ENCODE measurements around the gene CREB3L2.

The CREB3L2 gene

GRCh38 chr7:137960020-137960419, 41.9 kb downstream of the CREB3L2 start:
- Histone ChIP-seq H3K9me3 (ENCODE audit: control insufficient read depth, insufficient read depth, low read depth, low read length) (no peaks in the 10 kb centered on the region), H3K27ac (ENCODE audit: extremely low read depth, low read depth, low read length) (no peak overlapping the region), H3K4me1 (ENCODE audit: control insufficient read depth, insufficient read depth, low read length) (no peaks in the 10 kb centered on the region), H3K4me3 (ENCODE audit: low read depth, low read length) (no peak overlapping the region), H3K36me3 (ENCODE audit: control insufficient read depth in 2 of 2, insufficient read depth in 1 of 2, low read length in 2 of 2) (peaks cover 0 to 3% of the 10 kb centered on the region in 2 experiments; a peak in 1 of 3 replicates)
- POLR2A ChIA-PET = no interaction called here
- TF ChIP-seq ZNF274 (IDR thresholded peaks at IDR 0.05; ENCODE audit: low read length) = no peak
- TF ChIP-seq ZNF274 (tag by site-specific recombination; IDR thresholded peaks at IDR 0.05; ENCODE audit: borderline replicate concordance) = no peak
- no peak for TF ChIP-seq ZNF23 (tag by site-specific recombination; IDR thresholded peaks at IDR 0.05; ENCODE audit: borderline replicate concordance)
- CTCF ChIA-PET = no interaction called here

DNA sequence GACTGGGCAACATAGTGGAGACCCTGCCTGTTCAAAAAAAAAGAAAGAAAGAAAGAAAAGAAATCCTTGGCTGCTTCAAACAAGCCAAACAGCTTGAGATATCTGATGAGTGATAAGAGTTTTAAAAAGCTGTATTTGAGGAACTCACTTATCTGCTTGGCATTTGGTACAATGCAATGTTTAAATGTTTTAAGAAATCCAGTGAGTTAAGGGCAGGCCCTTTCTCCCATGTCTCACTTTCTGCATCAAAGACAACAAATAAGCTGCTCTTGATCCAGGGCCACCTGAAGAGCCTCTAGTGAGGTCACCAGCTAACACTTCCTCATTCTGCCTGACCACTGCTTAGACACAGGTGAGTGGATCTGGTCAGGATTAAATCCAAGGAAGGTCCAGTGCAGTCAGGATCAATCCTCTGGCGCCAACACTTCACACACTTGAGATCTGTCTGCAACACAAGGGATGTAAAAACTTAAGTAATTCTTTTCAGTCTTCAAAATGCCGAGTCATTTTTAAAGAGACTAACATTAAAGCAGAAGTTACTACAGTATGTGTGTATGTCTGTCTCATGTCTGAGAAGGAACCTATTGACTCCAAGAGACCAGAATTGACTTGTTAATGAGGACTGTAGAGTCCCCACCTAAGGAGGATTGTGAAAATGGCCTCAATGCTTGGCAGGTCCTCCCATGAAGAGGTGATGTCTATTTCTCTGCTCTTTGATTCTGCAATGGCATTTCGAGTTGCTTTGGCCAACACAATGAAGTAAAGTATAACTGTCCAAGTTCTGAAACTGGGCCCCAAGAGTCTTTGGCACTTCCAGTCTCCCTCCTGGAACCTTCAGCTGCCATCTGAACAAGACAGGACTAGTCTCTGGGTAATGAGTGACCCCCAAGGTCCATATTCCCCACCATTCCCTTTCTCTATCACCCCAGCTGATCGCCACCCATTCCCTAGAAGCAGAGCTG, 43.1 kb downstream of the CREB3L2 start:
- no peaks in the 10 kb centered on the region for H3K9me3 ChIP-seq (ENCODE audit: control insufficient read depth, insufficient read depth, low read depth, low read length)
- H3K27ac ChIP-seq (ENCODE audit: extremely low read depth, low read depth, low read length) = no peak overlapping the region
- peaks cover 0 to 3% of the 10 kb centered on the region in 2 experiments; a peak in 1 of 3 replicates for H3K36me3 ChIP-seq (ENCODE audit: control insufficient read depth in 2 of 2, insufficient read depth in 1 of 2, low read length in 2 of 2)
- H3K4me1 ChIP-seq (ENCODE audit: control insufficient read depth, insufficient read depth, low read length) = 0 out of 2 replicates have a peak, but pooled peaks cover 2% of the 10 kb centered on the region
- TF ChIP-seq SCRT2 (tag by site-specific recombination; IDR thresholded peaks at IDR 0.05) (peak; percentile 67; the same call in 1 of the 2 replicates), ZNF138 (tag by site-specific recombination; IDR thresholded peaks at IDR 0.05; ENCODE audit: borderline replicate concordance) (no peak), REST (tag by site-specific recombination; IDR thresholded peaks at IDR 0.05) (peak; percentile 51; the same call in 1 of the 2 replicates)
- no peak overlapping the region for H3K4me3 ChIP-seq (ENCODE audit: low read depth, low read length)
- ChIA-PET CTCF (interaction anchor here (0.6 kb wide), 1 partner anchor 203 kb away, joined by 4 read pairs; no protein-coding TSS in a partner anchor), POLR2A (no interaction called here)

DNA sequence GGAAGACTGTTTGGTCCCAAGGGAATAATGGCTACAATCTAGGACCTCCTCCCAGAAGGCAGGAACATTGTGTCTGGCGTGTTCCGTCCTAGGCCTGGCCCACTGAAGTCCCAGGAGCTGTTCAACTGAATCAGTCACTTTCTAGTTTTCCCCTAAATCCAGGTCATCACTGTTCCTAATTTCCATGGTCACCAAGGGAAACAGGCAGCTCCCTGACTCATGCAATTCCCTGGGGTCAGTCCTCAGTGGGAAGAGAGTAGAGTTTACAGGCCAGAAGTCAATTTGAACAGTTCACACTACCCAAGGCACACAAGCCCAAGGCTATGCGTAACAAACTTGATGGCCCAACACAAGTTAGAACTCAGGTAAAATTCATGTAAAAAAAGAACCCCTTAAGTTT, 44.0 kb downstream of the CREB3L2 start:
- H3K27ac ChIP-seq (ENCODE audit: extremely low read depth, low read depth, low read length) = no peak overlapping the region
- no peaks in the 10 kb centered on the region for H3K9me3 ChIP-seq (ENCODE audit: control insufficient read depth, insufficient read depth, low read depth, low read length)
- no peak overlapping the region for H3K4me3 ChIP-seq (ENCODE audit: low read depth, low read length)
- H3K4me1 ChIP-seq (ENCODE audit: control insufficient read depth, insufficient read depth, low read length) = 0 out of 2 replicates have a peak, but pooled peaks cover 4% of the 10 kb centered on the region
- TF ChIP-seq, protein P1, sequence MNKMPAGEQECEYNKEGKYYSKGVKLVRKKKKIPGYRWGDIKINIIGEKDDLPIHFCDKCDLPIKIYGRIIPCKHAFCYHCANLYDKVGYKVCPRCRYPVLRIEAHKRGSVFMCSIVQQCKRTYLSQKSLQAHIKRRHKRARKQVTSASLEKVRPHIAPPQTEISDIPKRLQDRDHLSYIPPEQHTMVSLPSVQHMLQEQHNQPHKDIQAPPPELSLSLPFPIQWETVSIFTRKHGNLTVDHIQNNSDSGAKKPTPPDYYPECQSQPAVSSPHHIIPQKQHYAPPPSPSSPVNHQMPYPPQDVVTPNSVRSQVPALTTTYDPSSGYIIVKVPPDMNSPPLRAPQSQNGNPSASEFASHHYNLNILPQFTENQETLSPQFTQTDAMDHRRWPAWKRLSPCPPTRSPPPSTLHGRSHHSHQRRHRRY (tag by site-specific recombination; IDR thresholded peaks at IDR 0.05) = no peak
- TF ChIP-seq, protein P2, sequence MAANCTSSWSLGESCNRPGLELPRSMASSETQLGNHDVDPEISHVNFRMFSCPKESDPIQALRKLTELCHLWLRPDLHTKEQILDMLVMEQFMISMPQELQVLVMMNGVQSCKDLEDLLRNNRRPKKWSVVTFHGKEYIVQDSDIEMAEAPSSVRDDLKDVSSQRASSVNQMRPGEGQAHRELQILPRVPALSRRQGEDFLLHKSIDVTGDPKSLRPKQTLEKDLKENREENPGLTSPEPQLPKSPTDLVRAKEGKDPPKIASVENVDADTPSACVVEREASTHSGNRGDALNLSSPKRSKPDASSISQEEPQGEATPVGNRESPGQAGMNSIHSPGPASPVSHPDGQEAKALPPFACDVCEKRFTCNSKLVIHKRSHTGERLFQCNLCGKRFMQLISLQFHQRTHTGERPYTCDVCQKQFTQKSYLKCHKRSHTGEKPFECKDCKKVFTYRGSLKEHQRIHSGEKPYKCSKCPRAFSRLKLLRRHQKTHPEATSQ (tag by site-specific recombination; IDR thresholded peaks at IDR 0.05) = no peak
- TF ChIP-seq ZNF433 (tag by site-specific recombination; IDR thresholded peaks at IDR 0.05; ENCODE audit: low read depth) (no peak), IKZF3 (tag by site-specific recombination; IDR thresholded peaks at IDR 0.05) (no peak), ZBTB1 (tag by site-specific recombination; IDR thresholded peaks at IDR 0.05) (no peak), GLIS1 (tag by site-specific recombination; IDR thresholded peaks at IDR 0.05) (no peak)
- TF ChIP-seq, protein P3, sequence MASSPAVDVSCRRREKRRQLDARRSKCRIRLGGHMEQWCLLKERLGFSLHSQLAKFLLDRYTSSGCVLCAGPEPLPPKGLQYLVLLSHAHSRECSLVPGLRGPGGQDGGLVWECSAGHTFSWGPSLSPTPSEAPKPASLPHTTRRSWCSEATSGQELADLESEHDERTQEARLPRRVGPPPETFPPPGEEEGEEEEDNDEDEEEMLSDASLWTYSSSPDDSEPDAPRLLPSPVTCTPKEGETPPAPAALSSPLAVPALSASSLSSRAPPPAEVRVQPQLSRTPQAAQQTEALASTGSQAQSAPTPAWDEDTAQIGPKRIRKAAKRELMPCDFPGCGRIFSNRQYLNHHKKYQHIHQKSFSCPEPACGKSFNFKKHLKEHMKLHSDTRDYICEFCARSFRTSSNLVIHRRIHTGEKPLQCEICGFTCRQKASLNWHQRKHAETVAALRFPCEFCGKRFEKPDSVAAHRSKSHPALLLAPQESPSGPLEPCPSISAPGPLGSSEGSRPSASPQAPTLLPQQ (tag by site-specific recombination; IDR thresholded peaks at IDR 0.05) = no peak
- TF ChIP-seq, protein P4, sequence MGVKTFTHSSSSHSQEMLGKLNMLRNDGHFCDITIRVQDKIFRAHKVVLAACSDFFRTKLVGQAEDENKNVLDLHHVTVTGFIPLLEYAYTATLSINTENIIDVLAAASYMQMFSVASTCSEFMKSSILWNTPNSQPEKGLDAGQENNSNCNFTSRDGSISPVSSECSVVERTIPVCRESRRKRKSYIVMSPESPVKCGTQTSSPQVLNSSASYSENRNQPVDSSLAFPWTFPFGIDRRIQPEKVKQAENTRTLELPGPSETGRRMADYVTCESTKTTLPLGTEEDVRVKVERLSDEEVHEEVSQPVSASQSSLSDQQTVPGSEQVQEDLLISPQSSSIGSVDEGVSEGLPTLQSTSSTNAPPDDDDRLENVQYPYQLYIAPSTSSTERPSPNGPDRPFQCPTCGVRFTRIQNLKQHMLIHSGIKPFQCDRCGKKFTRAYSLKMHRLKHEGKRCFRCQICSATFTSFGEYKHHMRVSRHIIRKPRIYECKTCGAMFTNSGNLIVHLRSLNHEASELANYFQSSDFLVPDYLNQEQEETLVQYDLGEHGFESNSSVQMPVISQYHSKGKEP (tag by site-specific recombination; IDR thresholded peaks at IDR 0.05) = no peak
- peaks cover 0 to 3% of the 10 kb centered on the region in 2 experiments; a peak in 1 of 3 replicates for H3K36me3 ChIP-seq (ENCODE audit: control insufficient read depth in 2 of 2, insufficient read depth in 1 of 2, low read length in 2 of 2)
- POLR2A ChIA-PET = no interaction called here
- CTCF ChIA-PET = interaction anchor here (0.6 kb wide), 1 partner anchor 147 kb away, joined by 3 read pairs; no protein-coding TSS in a partner anchor
